Measurements from ENCODE around the gene PHLPP1.
"Not testable (repeated sequence)": the region's sequence is repeated elsewhere in the genome, so short reads cannot be mapped to it uniquely, and the experiment has no call there.

The PHLPP1 gene
- total RNA-seq = 16.4 to 25.5 (median 19.3) reads per million in 4 donors

GRCh38 chr18:62715436-62715758 is at the start of gene PHLPP1:
Gene PHLPP1, plus strand, starts transcription at chr18:62715541. Its CDS starts 143 bp downstream, at chr18:62715684.
- DNase-seq = no peak

DNA sequence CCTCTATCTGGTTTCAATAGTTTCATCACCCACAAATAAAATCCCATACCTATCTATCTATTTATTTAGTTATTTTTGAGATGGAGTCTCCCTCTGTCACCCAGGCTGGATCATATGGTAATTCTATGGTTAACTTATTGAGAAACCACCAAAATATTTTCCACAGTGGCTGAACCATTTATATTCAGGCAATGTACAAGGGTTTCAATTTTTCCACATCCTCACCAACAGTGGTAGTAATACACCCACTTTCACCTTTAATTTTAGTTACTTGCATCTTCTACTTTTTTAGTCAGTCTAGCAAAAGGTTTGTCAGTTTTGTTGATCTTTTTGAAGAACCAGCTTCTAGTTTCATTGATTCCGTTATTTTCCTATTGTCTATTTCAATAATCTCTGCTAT is 46.1 kb upstream of the PHLPP1 start:
- no peak for DNase-seq

GRCh38 chr18:62670573-62670972 is 44.8 kb upstream of the PHLPP1 start:
- DNase-seq = no peak

DNA sequence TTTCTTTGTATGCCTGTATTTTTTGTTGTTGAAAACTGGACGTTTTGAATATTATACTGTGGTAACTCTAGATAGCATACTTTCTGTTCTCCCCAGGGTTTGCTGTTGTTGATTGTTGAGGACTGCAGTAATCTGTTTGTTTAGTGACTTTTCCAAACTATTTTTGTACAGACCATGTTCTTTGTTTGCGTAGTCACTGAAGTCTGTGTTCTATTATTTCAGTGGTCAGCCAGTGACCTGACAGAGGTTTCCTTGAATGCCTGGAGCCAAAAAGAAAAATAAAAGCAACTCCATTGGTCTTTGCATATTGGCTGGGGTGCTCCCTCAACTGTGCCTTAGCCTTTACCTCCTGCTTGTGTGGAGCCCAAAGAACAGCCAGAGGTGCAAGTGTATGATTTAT is 42.7 kb upstream of the PHLPP1 start:
- DNase-seq = no peak

DNA sequence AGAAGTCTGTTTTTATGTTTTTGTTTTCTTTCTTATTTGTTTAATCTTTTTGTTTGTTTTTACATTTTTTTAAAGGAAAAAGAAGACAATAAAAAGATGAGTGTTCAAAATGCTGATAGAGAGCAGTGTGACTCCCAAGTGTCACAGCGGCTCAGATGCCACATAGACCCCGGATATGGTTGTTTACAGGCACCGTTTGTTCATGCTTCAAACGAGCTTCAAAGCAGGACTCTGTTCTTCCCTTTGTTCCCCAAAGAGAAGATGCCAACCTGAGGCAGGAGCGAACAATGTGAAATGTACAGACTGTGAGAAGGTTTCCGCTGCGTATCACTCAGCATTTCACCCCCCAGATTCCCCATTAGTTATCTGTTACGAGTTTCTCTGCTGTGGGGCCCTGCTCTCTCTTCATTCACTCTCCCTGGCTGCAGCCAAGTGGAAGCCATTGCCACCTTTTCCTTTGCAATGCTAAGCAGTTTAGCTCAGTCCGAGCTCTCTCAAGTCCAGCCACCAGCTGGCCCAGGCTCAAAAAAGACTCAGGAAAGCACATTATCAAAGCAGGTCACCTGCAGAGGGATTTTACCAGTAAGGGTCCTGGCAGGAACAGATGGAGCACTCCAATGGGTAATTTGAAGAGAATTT is 36.4 kb upstream of the PHLPP1 start:
- DNase-seq = no peak

DNA sequence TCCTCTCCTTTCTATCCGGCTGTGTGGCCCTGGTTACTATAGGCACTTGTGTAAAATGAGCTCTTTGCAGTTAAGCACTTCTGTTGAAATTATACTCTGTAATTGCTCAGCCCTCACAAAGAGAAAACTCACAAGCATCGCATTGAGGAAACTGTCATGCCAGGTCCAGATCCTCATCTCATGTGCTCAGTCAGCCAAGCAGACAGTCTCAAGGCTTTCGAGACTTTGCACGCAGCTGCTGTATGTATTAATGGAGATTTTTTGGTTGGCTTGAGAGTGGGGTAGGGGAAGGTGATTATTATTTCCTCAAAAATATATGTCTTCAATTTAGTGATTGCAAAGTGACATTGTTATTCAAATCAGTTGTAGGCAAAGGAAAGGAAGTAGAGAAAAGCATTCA is 33.0 kb upstream of the PHLPP1 start:
- DNase-seq = no peak

GRCh38 chr18:62683935-62684334 is 31.4 kb upstream of the PHLPP1 start:
- DNase-seq = no peak

DNA sequence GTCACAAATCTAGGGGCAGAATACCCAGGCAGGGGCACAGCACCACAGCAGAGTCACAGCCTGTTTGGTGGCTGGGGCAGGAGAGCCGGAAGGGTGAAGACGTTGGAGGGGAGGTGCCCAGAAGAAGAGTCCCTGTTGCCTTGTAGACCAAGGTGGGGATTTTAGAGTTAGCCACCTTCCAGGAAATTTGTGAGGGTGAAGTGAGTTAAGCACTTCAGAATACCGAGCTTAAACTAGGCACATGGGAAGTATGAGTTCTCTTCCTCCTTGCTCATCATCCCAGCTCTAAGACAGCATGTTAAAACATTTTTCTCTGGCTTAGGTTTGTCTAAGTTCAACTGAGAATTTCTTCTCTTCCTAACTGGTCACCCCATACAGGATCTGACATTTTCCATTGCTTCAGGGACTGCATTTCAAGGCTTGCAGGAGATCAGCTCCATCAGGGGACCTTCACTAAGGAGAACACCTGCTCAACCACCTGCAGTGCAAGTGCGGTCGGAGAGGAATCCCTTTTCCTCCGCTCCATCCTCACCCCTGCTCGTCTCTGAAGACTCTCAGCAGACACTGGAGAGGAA is 26.5 kb upstream of the PHLPP1 start:
- DNase-seq = no peak

GRCh38 chr18:62690236-62690815 is 25.0 kb upstream of the PHLPP1 start:
- DNase-seq = no peak

DNA sequence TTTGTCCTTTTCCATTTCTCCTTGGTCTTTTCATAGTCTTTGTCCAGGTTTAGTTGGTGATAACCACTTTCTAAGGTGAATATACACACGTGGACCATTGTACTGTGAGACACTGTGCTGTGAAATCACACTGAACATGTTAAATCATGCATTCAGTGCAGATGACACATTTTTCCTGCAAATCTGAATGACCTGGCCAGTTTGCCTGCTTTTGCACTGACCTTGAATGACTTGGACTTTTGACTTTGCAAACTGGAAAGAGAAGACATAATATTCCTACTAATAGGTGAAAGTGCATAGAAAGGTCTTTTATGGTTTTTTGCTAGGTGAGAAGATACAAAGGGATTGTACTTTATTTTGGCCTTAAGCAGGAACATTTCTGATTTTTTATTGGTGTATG is 21.7 kb upstream of the PHLPP1 start:
- no peak for DNase-seq

DNA sequence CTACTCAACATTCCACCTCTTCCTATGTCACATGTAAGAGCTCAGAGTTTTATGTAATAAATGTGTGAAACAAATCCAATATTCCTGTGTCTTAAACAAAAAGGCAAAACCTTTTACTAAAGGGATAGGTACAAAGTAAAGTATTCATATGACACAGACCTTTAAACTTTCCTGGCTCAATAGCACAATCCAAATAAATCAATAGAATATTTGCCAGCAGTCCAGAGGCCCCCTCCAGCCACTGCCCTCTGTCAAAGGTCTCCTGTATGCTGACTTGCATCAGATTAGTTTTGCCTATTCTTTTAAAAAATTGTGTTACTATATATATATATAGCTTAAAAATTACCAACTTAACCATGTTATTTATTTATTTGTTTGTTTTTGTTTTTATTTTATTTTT is 17.7 kb upstream of the PHLPP1 start:
- no peak for DNase-seq

- no peak for DNase-seq
Measured at GRCh38 chr18:62702259-62702658, 13.1 kb upstream of the PHLPP1 start.

GRCh38 chr18:62706879-62707278 is 8.5 kb upstream of the PHLPP1 start:
- not testable (repeated sequence) for DNase-seq

- not testable (repeated sequence) for DNase-seq
Measured at GRCh38 chr18:62709908-62710307, 5.4 kb upstream of the PHLPP1 start.

- DNase-seq = no peak
Measured at GRCh38 chr18:62710417-62710816, 4.9 kb upstream of the PHLPP1 start.

DNA sequence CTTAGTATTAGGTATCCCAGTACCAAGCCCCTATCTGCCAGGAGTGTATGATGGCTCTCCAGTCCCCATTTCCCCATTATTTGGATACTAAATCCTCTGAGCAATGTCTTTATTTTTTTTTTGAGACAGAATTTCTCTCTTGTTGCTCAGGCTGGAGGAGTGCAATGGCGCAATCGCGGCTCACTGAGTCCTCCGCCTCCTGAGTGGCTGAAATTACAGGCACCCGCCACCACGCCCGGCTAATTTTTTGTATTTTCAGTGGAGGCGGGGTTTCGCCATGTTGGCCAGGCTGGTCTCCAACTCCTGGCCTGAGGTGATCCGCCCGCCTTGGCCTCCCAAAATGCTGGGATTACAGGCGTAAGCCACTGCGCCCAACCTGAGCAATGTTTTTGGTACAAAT is 3.6 kb upstream of the PHLPP1 start:
- DNase-seq = no peak

DNA sequence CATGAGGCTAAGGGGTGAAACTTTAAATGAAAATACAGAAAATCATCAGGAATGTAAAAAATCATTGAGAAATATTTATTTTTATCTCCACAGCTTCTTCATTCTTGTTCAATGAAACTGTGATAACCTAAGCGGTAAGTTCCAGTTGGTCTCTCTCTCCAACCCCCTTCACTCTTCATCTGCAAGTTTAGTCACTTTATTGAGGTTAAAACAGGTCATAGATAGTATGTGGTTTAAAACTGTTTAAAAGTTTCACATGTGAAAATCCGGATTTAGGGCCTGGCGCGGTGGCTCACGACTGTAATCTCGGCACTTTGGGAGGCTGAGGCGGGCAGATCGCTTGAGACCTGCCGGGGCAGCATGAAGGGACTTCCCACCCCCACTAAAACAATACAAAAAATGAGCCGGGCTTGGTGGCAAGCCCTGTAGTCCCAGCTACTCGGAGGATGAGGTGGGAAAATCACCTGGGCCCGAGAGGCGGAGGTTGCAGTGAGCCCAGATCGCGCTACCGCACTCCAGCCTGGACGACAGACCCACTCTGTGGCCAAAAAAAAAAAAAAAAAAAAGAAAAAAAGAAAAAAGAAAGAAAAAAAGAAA is 1.6 kb upstream of the PHLPP1 start:
- no peak for DNase-seq

GRCh38 chr18:62714671-62715435 is 488 bp upstream of the PHLPP1 start:
- DNase-seq = peak; percentile 86 to 97 (median 91)

GRCh38 chr18:62715759-62716615 is 646 bp downstream of the PHLPP1 start:
- peak; percentile 28 to 79 (median 48) for DNase-seq

- peak; percentile 32 to 48 (median 38) for DNase-seq
Measured at GRCh38 chr18:62716619-62717168, 1.4 kb downstream of the PHLPP1 start.

DNA sequence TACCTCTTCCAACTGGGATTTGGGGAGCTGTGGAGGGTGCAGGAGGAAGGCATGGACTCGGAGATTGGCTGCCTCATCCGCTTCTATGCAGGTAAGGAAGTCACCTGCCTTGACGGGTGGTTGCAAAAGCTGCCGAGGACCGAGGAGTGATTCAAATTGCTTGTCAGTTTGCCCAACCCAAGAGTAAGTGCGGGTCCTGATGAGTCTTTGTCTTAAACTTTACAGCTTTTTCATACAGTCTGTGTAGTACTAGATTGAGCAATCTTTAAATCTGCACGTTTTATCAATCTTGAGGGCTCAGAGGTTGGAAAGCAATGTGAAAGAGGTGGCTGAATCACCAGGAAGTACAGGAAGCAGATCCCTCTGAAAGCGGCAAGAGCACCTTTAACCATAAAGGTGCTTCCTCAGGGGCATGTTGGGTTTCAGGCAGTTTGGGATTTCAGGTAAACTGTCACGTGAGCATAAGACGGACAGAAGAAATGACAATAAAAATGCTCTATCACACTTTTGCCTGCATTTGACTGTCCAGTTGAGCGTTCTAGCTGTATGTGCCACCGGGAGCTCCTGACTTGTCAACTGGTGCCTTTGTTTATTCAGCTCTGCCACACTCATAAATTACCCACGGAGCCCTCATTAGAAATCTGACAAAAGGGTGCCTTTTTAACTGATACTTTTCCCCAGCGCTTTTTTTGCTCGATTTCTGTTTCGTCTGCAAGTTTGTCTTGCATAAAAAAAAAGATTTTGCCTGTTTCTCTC is 2.0 kb downstream of the PHLPP1 start:
- peak; percentile 7 to 39 (median 30) for DNase-seq
